HG03442 (cell line): ENCODE results near the gene B4GALNT3.

Experiments used
- ATAC-seq: cut with Tn5 transposase; IDR thresholded peaks from one replicate; pipeline ENCODE4 v1.9.1; 2021; ENCODE audit warnings: mild to moderate bottlenecking, moderate library complexity; ENCODE audit not compliant: unreplicated experiment

B4GALNT3 gene

GRCh38 chr12:556498-556897 lies 96.8 kb downstream of the B4GALNT3 start:
- ATAC-seq, result no peak

GRCh38 chr12:558580-558979 lies 98.8 kb downstream of the B4GALNT3 start:
- no peak for ATAC-seq

GRCh38 chr12:559208-559905 lies 99.6 kb downstream of the B4GALNT3 start:
- no peak for ATAC-seq

- no peak for ATAC-seq
Measured at GRCh38 chr12:559906-560455, 100.2 kb downstream of the B4GALNT3 start.

- no peak for ATAC-seq
Measured at GRCh38 chr12:560691-561390, 101.1 kb downstream of the B4GALNT3 start.

GRCh38 chr12:561391-561705 lies 101.6 kb downstream of the B4GALNT3 start:
- no peak for ATAC-seq

GRCh38 chr12:561908-562593 lies 102.3 kb downstream of the B4GALNT3 start:
- ATAC-seq, result no peak

- ATAC-seq, result no peak
Measured at GRCh38 chr12:562634-563033, 102.9 kb downstream of the B4GALNT3 start.

GRCh38 chr12:563250-563781 lies 103.6 kb downstream of the B4GALNT3 start:
- ATAC-seq, result no peak

- ATAC-seq, result no peak
Measured at GRCh38 chr12:563787-564298, 104.1 kb downstream of the B4GALNT3 start.

- ATAC-seq, result no peak
Measured at GRCh38 chr12:565161-565560, 105.4 kb downstream of the B4GALNT3 start.

- ATAC-seq, result no peak
Measured at GRCh38 chr12:565589-566105, 105.9 kb downstream of the B4GALNT3 start.

- ATAC-seq, result no peak
Measured at GRCh38 chr12:568486-568885, 108.7 kb downstream of the B4GALNT3 start.

GRCh38 chr12:569091-569676 lies 109.4 kb downstream of the B4GALNT3 start:
- ATAC-seq, result no peak

GRCh38 chr12:569803-570434 lies 110.2 kb downstream of the B4GALNT3 start:
- ATAC-seq, result no peak

- no peak for ATAC-seq
Measured at GRCh38 chr12:570435-570920, 110.7 kb downstream of the B4GALNT3 start.

GRCh38 chr12:570921-571794 lies 111.4 kb downstream of the B4GALNT3 start:
- no peak for ATAC-seq

- no peak for ATAC-seq
Measured at GRCh38 chr12:571795-572531, 112.2 kb downstream of the B4GALNT3 start.

- no peak for ATAC-seq
Measured at GRCh38 chr12:572532-572899, 112.8 kb downstream of the B4GALNT3 start.
